CD4-positive, alpha-beta T cell (primary cell): Measurements from ENCODE around the gene ATPAF2. TPM values are rescaled to one million over a fixed set of nuclear protein-coding genes. Genes with fewer than 3 reads are reported as not detected.

Source experiments
- ATAC-seq: fragments of 200-7000 bp; cut with Tn5 transposase; one replicate; pipeline ENCODE4 v1.10.0; 2022; ENCODE audit warnings: mild to moderate bottlenecking; ENCODE audit not compliant: poor library complexity
- CTCF ChIA-PET: fragments of 350-600 bp; sonication (Branson Sonifier 250); formaldehyde crosslinking; loops from one replicate; lab custom pipeline; 2021; ENCODE audit warnings: antibody characterized with exemption, inconsistent platforms; lab: Charles Lee
- POLR2A ChIA-PET: fragments of 350-600 bp; sonication (Branson Sonifier 250); formaldehyde crosslinking; loops from one replicate; lab custom pipeline; 2021; ENCODE audit warnings: antibody characterized with exemption, inconsistent platforms; lab: Charles Lee
- DNase-seq, 14 experiments: peaks; one replicate each; pipeline ENCODE4 v3.0.0-alpha.2; 2013 to 2020; ENCODE audit warnings: mixed read lengths in 2 of 14
- H3K27ac ChIP-seq, 2 donors: one replicate each; pipeline versions ENCODE4 v1.5.1 to v1.7.0; 2013; ENCODE audit warnings: low read length in 2 of 2, low read depth in 1 of 2, mild to moderate bottlenecking in 1 of 2
- H3K27me3 ChIP-seq, 2 experiments: 1 replicate in 1 of 2; 2 replicates in 1 of 2; pipeline versions ENCODE4 v1.6.1 to v1.7.0; 2013; ENCODE audit warnings: low read length in 2 of 2, control low read depth in 1 of 2, mild to moderate bottlenecking in 1 of 2, moderate library complexity in 1 of 2; ENCODE audit not compliant: insufficient read depth in 2 of 2, control insufficient read depth in 1 of 2
- H3K36me3 ChIP-seq: one replicate; pipeline ENCODE4 v1.6.1; 2013; ENCODE audit warnings: low read length, control low read depth; ENCODE audit not compliant: insufficient read depth
- H3K4me1 ChIP-seq: one replicate; pipeline ENCODE4 v1.6.1; 2013; ENCODE audit warnings: low read length, control low read depth; ENCODE audit not compliant: insufficient read depth
- H3K4me3 ChIP-seq: one replicate; pipeline ENCODE4 v1.5.1; 2013; ENCODE audit warnings: mild to moderate bottlenecking, low read length, moderate library complexity
- H3K9me3 ChIP-seq, 2 experiments: 1 replicate in 1 of 2; 2 replicates in 1 of 2; pipeline versions ENCODE4 v1.6.1 to v1.7.0; 2013; ENCODE audit warnings: low read length in 2 of 2, mild to moderate bottlenecking in 2 of 2, control low read depth in 1 of 2, moderate library complexity in 1 of 2; ENCODE audit not compliant: control insufficient read depth in 1 of 2, insufficient read depth in 1 of 2
- H3K27ac Mint-ChIP-seq: one replicate; pipeline ENCODE4 v1.8.0; 2020; ENCODE audit warnings: mixed read lengths
- H3K27me3 Mint-ChIP-seq: one replicate; pipeline ENCODE4 v1.8.0; 2021; ENCODE audit warnings: mixed read lengths
- H3K36me3 Mint-ChIP-seq: one replicate; pipeline ENCODE4 v1.8.0; 2021; ENCODE audit warnings: low read depth, mixed read lengths
- H3K4me1 Mint-ChIP-seq: one replicate; pipeline ENCODE4 v1.8.0; 2021; ENCODE audit warnings: low read depth, mixed read lengths
- H3K4me3 Mint-ChIP-seq: one replicate; pipeline ENCODE4 v1.8.0; 2020; ENCODE audit warnings: mild to moderate bottlenecking, mixed read lengths
- H3K9me3 Mint-ChIP-seq: one replicate; pipeline ENCODE4 v1.8.0; 2020; ENCODE audit warnings: mixed read lengths
- CTCF ChIP-seq: fragments of 200-600 bp; IDR thresholded peaks from one replicate; pipeline ENCODE4 v1.8.0; 2022; ENCODE audit warnings: antibody characterized with exemption, mild to moderate bottlenecking
- intact Hi-C, 2 experiments: fragments of 100-400 bp; cut with DNase I in 1 of 2; cut with micrococcal nuclease in 1 of 2; formaldehyde crosslinking; loops; one replicate each; pipeline versions ENCODE4 v1.15.1 to v1.9.0; 2023 to 2025; cut with DNase I, micrococcal nuclease
- total RNA-seq, 174 experiments: library from RNA in 2 of 174; stranded (reverse) in 2 of 174; gene quantifications; one replicate each; pipeline ENCODE4 v1.2.3 and lab custom pipeline; 2021 to 2026

Gene ATPAF2
- total RNA-seq, 2 experiments from 2014 or later, result 20.8 to 21.9 TPM

GRCh38 chr17:17979778-17980177, 59.2 kb downstream of the ATPAF2 start:
- Mint-ChIP-seq H3K27me3 (no peaks in the 10 kb centered on the region), H3K27ac (no peak overlapping the region), H3K4me1 (no peaks in the 10 kb centered on the region), H3K4me3 (no peak overlapping the region), H3K9me3 (no peaks in the 10 kb centered on the region), H3K36me3 (no peaks in the 10 kb centered on the region)
- Histone ChIP-seq H3K36me3 (no peaks in the 10 kb centered on the region), H3K4me1 (no peaks in the 10 kb centered on the region), H3K9me3 (no peaks in the 10 kb centered on the region), H3K27ac (no peak overlapping the region), H3K27me3 (no peaks in the 10 kb centered on the region), H3K4me3 (no peak overlapping the region)
- no peak for ATAC-seq
- intact Hi-C loops, result loop anchor here (5.0 to 10.0 kb wide), 2 partner anchors 157 to 335 kb away; partner anchors contain the start of genes SMCR8 (in 1 of the 2) and TOP3A (in 1 of the 2)
- CTCF ChIA-PET, result no interaction called here
- POLR2A ChIA-PET, result no interaction called here
- TF ChIP-seq CTCF, result no peak
- no peak for DNase-seq

GRCh38 chr17:17978481-17979424, 60.2 kb downstream of the ATPAF2 start:
- no peak overlapping the region for H3K4me3 Mint-ChIP-seq
- no peak for TF ChIP-seq CTCF
- POLR2A ChIA-PET, result no interaction called here
- H3K36me3 ChIP-seq, result no peaks in the 10 kb centered on the region
- DNase-seq (no peak), ATAC-seq (no peak)
- H3K9me3 ChIP-seq, result no peaks in the 10 kb centered on the region
- CTCF ChIA-PET, result no interaction called here
- no peaks in the 10 kb centered on the region for H3K4me1 ChIP-seq
- no peak overlapping the region for H3K27ac Mint-ChIP-seq
- no peaks in the 10 kb centered on the region for H3K4me1 Mint-ChIP-seq
- no peaks in the 10 kb centered on the region for H3K36me3 Mint-ChIP-seq
- H3K27ac ChIP-seq, result no peak overlapping the region
- H3K27me3 Mint-ChIP-seq, result no peaks in the 10 kb centered on the region
- H3K4me3 ChIP-seq, result no peak overlapping the region
- no peaks in the 10 kb centered on the region for H3K9me3 Mint-ChIP-seq
- no peaks in the 10 kb centered on the region for H3K27me3 ChIP-seq
- intact Hi-C loops, result loop anchor here (5.0 to 10.0 kb wide), 2 partner anchors 156 to 336 kb away; partner anchors contain the start of genes SMCR8 (in 1 of the 2) and TOP3A (in 1 of the 2)

GRCh38 chr17:17976931-17977570, 61.9 kb downstream of the ATPAF2 start:
- H3K36me3 ChIP-seq, result no peaks in the 10 kb centered on the region
- CTCF ChIA-PET, result no interaction called here
- TF ChIP-seq CTCF, result no peak

More at GRCh38 chr17:17976931-17977570, 61.9 kb downstream of the ATPAF2 start:
- ATAC-seq (no peak), DNase-seq (no peak)
- Mint-ChIP-seq H3K27ac (no peak overlapping the region), H3K4me3 (no peak overlapping the region), H3K36me3 (peaks cover 5% of the 10 kb centered on the region), H3K27me3 (no peaks in the 10 kb centered on the region), H3K9me3 (no peaks in the 10 kb centered on the region), H3K4me1 (peaks cover 13% of the 10 kb centered on the region)
- Histone ChIP-seq H3K4me1 (peaks cover 7% of the 10 kb centered on the region), H3K9me3 (no peaks in the 10 kb centered on the region), H3K27me3 (no peaks in the 10 kb centered on the region), H3K4me3 (no peak overlapping the region), H3K27ac (no peak overlapping the region)
- intact Hi-C loops, result loop anchor here (5.0 to 10.0 kb wide), 2 partner anchors 155 to 338 kb away; partner anchors contain the start of genes SMCR8 (in 1 of the 2) and TOP3A (in 1 of the 2)
- POLR2A ChIA-PET, result no interaction called here
